ENCODE results near the gene PPP1R3A.

DNA sequence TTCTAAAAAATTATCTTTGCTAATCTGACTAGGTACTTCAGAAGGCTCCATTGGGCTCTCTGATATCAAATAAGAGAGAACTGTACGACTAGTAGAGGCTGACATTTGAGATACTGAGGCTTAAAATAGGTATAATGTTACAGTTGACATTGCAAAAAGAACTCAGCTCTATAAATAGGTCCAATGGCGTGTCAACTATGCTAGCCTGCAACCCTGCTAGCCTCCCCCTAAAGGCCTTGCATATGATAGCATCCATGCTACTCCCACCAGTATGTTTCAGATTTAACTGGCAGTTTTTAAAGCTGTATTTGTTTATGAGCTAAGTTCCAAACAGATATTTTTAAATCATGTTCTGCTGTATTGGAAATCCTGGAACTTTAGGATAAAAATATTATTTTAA lies at the start of gene PPP1R3A:
- TF ChIP-seq, protein P1, sequence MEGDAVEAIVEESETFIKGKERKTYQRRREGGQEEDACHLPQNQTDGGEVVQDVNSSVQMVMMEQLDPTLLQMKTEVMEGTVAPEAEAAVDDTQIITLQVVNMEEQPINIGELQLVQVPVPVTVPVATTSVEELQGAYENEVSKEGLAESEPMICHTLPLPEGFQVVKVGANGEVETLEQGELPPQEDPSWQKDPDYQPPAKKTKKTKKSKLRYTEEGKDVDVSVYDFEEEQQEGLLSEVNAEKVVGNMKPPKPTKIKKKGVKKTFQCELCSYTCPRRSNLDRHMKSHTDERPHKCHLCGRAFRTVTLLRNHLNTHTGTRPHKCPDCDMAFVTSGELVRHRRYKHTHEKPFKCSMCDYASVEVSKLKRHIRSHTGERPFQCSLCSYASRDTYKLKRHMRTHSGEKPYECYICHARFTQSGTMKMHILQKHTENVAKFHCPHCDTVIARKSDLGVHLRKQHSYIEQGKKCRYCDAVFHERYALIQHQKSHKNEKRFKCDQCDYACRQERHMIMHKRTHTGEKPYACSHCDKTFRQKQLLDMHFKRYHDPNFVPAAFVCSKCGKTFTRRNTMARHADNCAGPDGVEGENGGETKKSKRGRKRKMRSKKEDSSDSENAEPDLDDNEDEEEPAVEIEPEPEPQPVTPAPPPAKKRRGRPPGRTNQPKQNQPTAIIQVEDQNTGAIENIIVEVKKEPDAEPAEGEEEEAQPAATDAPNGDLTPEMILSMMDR (IDR thresholded peaks at IDR 0.05) = no peak
- TF ChIP-seq POLR2A (IDR thresholded peaks at IDR 0.05) = no peak

All from adrenal gland (tissue), 5 donors.